HUDEP-2 (cell line): ENCODE measurements around the gene PDK3.

ENCODE experiments used
- DNase-seq, 76 experiments: peaks; one replicate each; lab custom pipeline; 2025; ENCODE audit not compliant: unreplicated experiment in 76 of 76; lab: John Stamatoyannopoulos, UW

PDK3 gene

GRCh38 chrX:24480400-24480865 lies 15.3 kb downstream of the PDK3 start:
- no peak for DNase-seq

GRCh38 chrX:24482823-24483415 lies 17.8 kb downstream of the PDK3 start:
- no peak for DNase-seq

GRCh38 chrX:24483596-24483995 lies 18.5 kb downstream of the PDK3 start:
- DNase-seq: no peak

GRCh38 chrX:24485323-24485722 lies 20.2 kb downstream of the PDK3 start:
- no peak for DNase-seq

GRCh38 chrX:24485976-24486680 lies 21.0 kb downstream of the PDK3 start:
- no peak for DNase-seq

- peak in 20 of 76 experiments; percentile 0 to 43 (median 5) for DNase-seq
These were observed 22.5 kb downstream of the PDK3 start for GRCh38 chrX:24487571-24487970.

- DNase-seq: no peak
These were observed 26.7 kb downstream of the PDK3 start for GRCh38 chrX:24491741-24492140.

GRCh38 chrX:24493740-24494581 lies 28.9 kb downstream of the PDK3 start:
- DNase-seq: no peak

GRCh38 chrX:24494647-24495075 lies 29.6 kb downstream of the PDK3 start:
- peak in 1 of 76 experiments; percentile 1 for DNase-seq

GRCh38 chrX:24495700-24496099 lies 30.6 kb downstream of the PDK3 start:
- DNase-seq: no peak

GRCh38 chrX:24498181-24498580 lies 33.1 kb downstream of the PDK3 start:
- DNase-seq: peak in 4 of 76 experiments; percentile 0 to 2 (median 0)

- DNase-seq: no peak
These were observed 33.9 kb downstream of the PDK3 start for GRCh38 chrX:24498975-24499374.

GRCh38 chrX:24506082-24506481 lies 41.0 kb downstream of the PDK3 start:
- peak in 14 of 76 experiments; percentile 0 to 41 (median 2) for DNase-seq

- DNase-seq: no peak
These were observed 43.3 kb downstream of the PDK3 start for GRCh38 chrX:24508375-24508774.

GRCh38 chrX:24513416-24513815 lies 48.3 kb downstream of the PDK3 start:
- DNase-seq: no peak

GRCh38 chrX:24515447-24515846 lies 50.4 kb downstream of the PDK3 start:
- peak in 2 of 76 experiments; percentile 0 to 1 for DNase-seq

- no peak for DNase-seq
These were observed 55.4 kb downstream of the PDK3 start for GRCh38 chrX:24520472-24520871.

GRCh38 chrX:24525455-24525854 lies 60.4 kb downstream of the PDK3 start:
- no peak for DNase-seq

- no peak for DNase-seq
These were observed 61.5 kb downstream of the PDK3 start for GRCh38 chrX:24526616-24527015.

GRCh38 chrX:24528605-24529004 lies 63.5 kb downstream of the PDK3 start:
- no peak for DNase-seq

GRCh38 chrX:24536551-24536950 lies 71.5 kb downstream of the PDK3 start:
- no peak for DNase-seq
